ENCODE data around the gene PEPD.

- TF ChIP-seq CTCF (IDR thresholded peaks at IDR 0.05; ENCODE audit: low read length) (no peak), EZH2 (optimal IDR thresholded peaks at IDR 0.05; ENCODE audit: low read depth, low read length) (no peak)
Observed at GRCh38 chr19:33408538-33409434, 112.8 kb downstream of the PEPD start.
